ENCODE data around the gene XDH. TPM values are rescaled to one million over a fixed set of nuclear protein-coding genes. Genes with fewer than 3 reads are reported as not detected.

The XDH gene
- polyA plus RNA-seq, 1 donor (not counting 4 experiments of a cell fraction or from before 2014, with no cell fraction given) = 40.6 TPM

GRCh38 chr2:31365348-31365747 lies 49.2 kb downstream of the XDH start:
- H3K4me2 ChIP-seq (ENCODE audit: control insufficient read depth, extremely low read depth, insufficient read depth, low read depth, low read length) = no peak overlapping the region
- TF ChIP-seq CTCF (optimal IDR thresholded peaks at IDR 0.05 in 1 of 3, IDR thresholded peaks at IDR 0.05 in 1 of 3, conservative IDR thresholded peaks at IDR 0.05 in 1 of 3; ENCODE audit: extremely low read depth in 1 of 3, insufficient read depth in 2 of 3, low read length in 3 of 3) (no peak), EZH2 (IDR thresholded peaks at IDR 0.05; ENCODE audit: low read length) (no peak)
- no peaks in the 10 kb centered on the region for H3K9me3 ChIP-seq (ENCODE audit: control insufficient read depth, low read depth, low read length)
- FAIRE-seq (no peak), DNase-seq (ENCODE audit: low read depth, low spot score) (no peak)
- no peaks in the 10 kb centered on the region for H3K27me3 ChIP-seq (ENCODE audit: control insufficient read depth, extremely low read depth, insufficient read depth, low read length)
- peaks cover 37 to 50% of the 10 kb centered on the region in 2 experiments for H3K36me3 ChIP-seq (ENCODE audit: control insufficient read depth in 2 of 2, extremely low read depth in 1 of 2, insufficient read depth in 2 of 2, low read length in 2 of 2)
- no peak overlapping the region for H3K9ac ChIP-seq (ENCODE audit: control insufficient read depth, extremely low read depth, insufficient read depth, low read length)
- H3K9me1 ChIP-seq (ENCODE audit: control insufficient read depth, extremely low read depth, insufficient read depth, low read length) = no peaks in the 10 kb centered on the region
- no peaks in the 10 kb centered on the region for H4K20me1 ChIP-seq (ENCODE audit: control insufficient read depth, extremely low read depth, insufficient read depth, low read length)
- no peak overlapping the region for H3K27ac ChIP-seq (ENCODE audit: control insufficient read depth, insufficient read depth, low read length)
- dilution Hi-C loops (cut with MboI; ENCODE audit: extremely low pct_ligation_motif_present, low sequenced_read_pairs) = no loop called here
- no peak overlapping the region for H3K4me3 ChIP-seq (ENCODE audit: control insufficient read depth in 2 of 3, extremely low read depth in 1 of 3, insufficient read depth in 2 of 3, low read depth in 1 of 3, low read length in 3 of 3)
- H3K79me2 ChIP-seq (ENCODE audit: control insufficient read depth, insufficient read depth, low read length) = no peaks in the 10 kb centered on the region
- H3K4me1 ChIP-seq (ENCODE audit: control insufficient read depth, extremely low read depth, insufficient read depth, low read length) = no peaks in the 10 kb centered on the region
- H2AFZ ChIP-seq (ENCODE audit: control insufficient read depth, low read length) = no peak overlapping the region

GRCh38 chr2:31363956-31364750 lies 50.4 kb downstream of the XDH start:
- Histone ChIP-seq H3K27ac (ENCODE audit: control insufficient read depth, insufficient read depth, low read length) (no peak overlapping the region), H3K4me2 (ENCODE audit: control insufficient read depth, extremely low read depth, insufficient read depth, low read depth, low read length) (no peak overlapping the region), H3K9me1 (ENCODE audit: control insufficient read depth, extremely low read depth, insufficient read depth, low read length) (no peaks in the 10 kb centered on the region), H3K9ac (ENCODE audit: control insufficient read depth, extremely low read depth, insufficient read depth, low read length) (no peak overlapping the region), H3K79me2 (ENCODE audit: control insufficient read depth, insufficient read depth, low read length) (no peaks in the 10 kb centered on the region), H3K4me1 (ENCODE audit: control insufficient read depth, extremely low read depth, insufficient read depth, low read length) (no peaks in the 10 kb centered on the region), H3K4me3 (ENCODE audit: control insufficient read depth in 2 of 3, extremely low read depth in 1 of 3, insufficient read depth in 2 of 3, low read depth in 1 of 3, low read length in 3 of 3) (no peak overlapping the region), H3K36me3 (ENCODE audit: control insufficient read depth in 2 of 2, extremely low read depth in 1 of 2, insufficient read depth in 2 of 2, low read length in 2 of 2) (peaks cover 37 to 44% of the 10 kb centered on the region in 2 experiments), H3K9me3 (ENCODE audit: control insufficient read depth, low read depth, low read length) (no peaks in the 10 kb centered on the region), H2AFZ (ENCODE audit: control insufficient read depth, low read length) (no peak overlapping the region), H3K27me3 (ENCODE audit: control insufficient read depth, extremely low read depth, insufficient read depth, low read length) (no peaks in the 10 kb centered on the region), H4K20me1 (ENCODE audit: control insufficient read depth, extremely low read depth, insufficient read depth, low read length) (no peaks in the 10 kb centered on the region)
- no peak for TF ChIP-seq EZH2 (IDR thresholded peaks at IDR 0.05; ENCODE audit: low read length)
- no peak for TF ChIP-seq CTCF (optimal IDR thresholded peaks at IDR 0.05 in 1 of 3, IDR thresholded peaks at IDR 0.05 in 1 of 3, conservative IDR thresholded peaks at IDR 0.05 in 1 of 3; ENCODE audit: extremely low read depth in 1 of 3, insufficient read depth in 2 of 3, low read length in 3 of 3)
- DNase-seq (ENCODE audit: low read depth, low spot score) (no peak), FAIRE-seq (no peak)
- dilution Hi-C loops (cut with MboI; ENCODE audit: extremely low pct_ligation_motif_present, low sequenced_read_pairs) = no loop called here
